ENCODE data around the gene FSD1L. TPM values are rescaled to one million over a fixed set of nuclear protein-coding genes. Genes with fewer than 3 reads are reported as not detected.

FSD1L gene
- total and polyA plus RNA-seq, 2 experiments from 2014 or later, result 5.2 to 7.1 TPM

DNA sequence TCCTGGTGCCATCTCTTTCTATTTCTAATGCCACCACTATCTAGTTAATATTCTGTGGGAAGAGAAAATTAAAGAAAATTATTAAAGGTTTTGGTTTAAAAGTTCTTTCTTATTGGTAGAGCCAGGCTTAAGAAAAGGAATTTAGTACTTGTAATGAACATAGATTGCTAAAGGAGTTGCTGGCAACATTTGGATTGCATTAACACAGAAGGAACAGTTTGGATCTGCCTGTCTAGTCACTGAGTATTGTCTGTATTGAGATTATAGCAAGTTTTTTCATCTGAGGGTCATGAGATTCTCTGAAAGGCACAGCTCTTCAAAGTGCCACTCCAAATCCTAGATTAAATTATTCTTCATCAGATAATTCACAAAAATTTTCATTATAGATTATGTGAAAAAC lies 32.0 kb downstream of the FSD1L start (continued):
- TF ChIP-seq CTCF (conservative IDR thresholded peaks at IDR 0.05; ENCODE audit: low read depth in 2 of 2) (no peak), CREB1 (CRISPR knock-in tag; IDR thresholded peaks at IDR 0.05; ENCODE audit: low read depth) (no peak), EZH2phosphoT487 (IDR thresholded peaks at IDR 0.05; ENCODE audit: unreplicated experiment) (no peak), NANOG (IDR thresholded peaks at IDR 0.05; ENCODE audit: borderline replicate concordance) (no peak)
- TF ChIP-seq, protein P1, sequence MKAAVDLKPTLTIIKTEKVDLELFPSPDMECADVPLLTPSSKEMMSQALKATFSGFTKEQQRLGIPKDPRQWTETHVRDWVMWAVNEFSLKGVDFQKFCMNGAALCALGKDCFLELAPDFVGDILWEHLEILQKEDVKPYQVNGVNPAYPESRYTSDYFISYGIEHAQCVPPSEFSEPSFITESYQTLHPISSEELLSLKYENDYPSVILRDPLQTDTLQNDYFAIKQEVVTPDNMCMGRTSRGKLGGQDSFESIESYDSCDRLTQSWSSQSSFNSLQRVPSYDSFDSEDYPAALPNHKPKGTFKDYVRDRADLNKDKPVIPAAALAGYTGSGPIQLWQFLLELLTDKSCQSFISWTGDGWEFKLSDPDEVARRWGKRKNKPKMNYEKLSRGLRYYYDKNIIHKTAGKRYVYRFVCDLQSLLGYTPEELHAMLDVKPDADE (IDR thresholded peaks at IDR 0.05), result no peak

DNA sequence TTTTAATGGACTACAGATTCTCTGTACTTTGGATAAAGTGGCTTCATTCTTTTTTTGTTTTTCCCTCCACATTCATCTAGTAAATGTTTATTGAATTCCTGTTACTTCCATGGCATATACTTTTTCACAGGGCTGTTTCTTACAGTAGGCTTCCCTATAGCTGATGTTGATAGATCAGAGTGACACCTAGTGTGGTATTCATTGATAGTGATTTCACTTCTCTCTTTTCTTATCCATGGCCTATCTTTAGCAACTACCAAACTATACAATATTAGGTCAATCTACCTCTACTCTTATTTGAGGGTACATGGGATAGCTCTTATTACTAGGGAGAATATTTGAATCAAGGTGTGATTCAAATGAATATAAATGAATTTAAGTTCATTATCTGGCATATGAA lies 35.8 kb downstream of the FSD1L start:
- H3K27me3 Mint-ChIP-seq (ENCODE audit: insufficient read depth, low read depth, poor library complexity), result no peaks in the 10 kb centered on the region
- no peak overlapping the region for H3K4me3 ChIP-seq
- no peaks in the 10 kb centered on the region for H3F3A ChIP-seq (replicated peaks; ENCODE audit: low read depth)
- H3K36me3 Mint-ChIP-seq (ENCODE audit: low read depth), result no peaks in the 10 kb centered on the region
- no peaks in the 10 kb centered on the region for H3K9me3 Mint-ChIP-seq
- no peaks in the 10 kb centered on the region for H3K79me2 ChIP-seq (replicated peaks; ENCODE audit: insufficient read depth)
- no peaks in the 10 kb centered on the region for H3K9me2 ChIP-seq (ENCODE audit: insufficient read depth)
- TF ChIP-seq, protein P2, sequence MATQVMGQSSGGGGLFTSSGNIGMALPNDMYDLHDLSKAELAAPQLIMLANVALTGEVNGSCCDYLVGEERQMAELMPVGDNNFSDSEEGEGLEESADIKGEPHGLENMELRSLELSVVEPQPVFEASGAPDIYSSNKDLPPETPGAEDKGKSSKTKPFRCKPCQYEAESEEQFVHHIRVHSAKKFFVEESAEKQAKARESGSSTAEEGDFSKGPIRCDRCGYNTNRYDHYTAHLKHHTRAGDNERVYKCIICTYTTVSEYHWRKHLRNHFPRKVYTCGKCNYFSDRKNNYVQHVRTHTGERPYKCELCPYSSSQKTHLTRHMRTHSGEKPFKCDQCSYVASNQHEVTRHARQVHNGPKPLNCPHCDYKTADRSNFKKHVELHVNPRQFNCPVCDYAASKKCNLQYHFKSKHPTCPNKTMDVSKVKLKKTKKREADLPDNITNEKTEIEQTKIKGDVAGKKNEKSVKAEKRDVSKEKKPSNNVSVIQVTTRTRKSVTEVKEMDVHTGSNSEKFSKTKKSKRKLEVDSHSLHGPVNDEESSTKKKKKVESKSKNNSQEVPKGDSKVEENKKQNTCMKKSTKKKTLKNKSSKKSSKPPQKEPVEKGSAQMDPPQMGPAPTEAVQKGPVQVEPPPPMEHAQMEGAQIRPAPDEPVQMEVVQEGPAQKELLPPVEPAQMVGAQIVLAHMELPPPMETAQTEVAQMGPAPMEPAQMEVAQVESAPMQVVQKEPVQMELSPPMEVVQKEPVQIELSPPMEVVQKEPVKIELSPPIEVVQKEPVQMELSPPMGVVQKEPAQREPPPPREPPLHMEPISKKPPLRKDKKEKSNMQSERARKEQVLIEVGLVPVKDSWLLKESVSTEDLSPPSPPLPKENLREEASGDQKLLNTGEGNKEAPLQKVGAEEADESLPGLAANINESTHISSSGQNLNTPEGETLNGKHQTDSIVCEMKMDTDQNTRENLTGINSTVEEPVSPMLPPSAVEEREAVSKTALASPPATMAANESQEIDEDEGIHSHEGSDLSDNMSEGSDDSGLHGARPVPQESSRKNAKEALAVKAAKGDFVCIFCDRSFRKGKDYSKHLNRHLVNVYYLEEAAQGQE (IDR thresholded peaks at IDR 0.05; ENCODE audit: unreplicated experiment), result no peak
- H3K27ac Mint-ChIP-seq, result no peak overlapping the region; the same call in 1 of the 2 replicates
- ATAC-seq (no peak), DNase-seq (ENCODE audit: low spot score) (no peak)
- no peak overlapping the region for H2AFZ ChIP-seq
- no peaks in the 10 kb centered on the region for H3K27me3 ChIP-seq (ENCODE audit: insufficient read depth)
- no peak overlapping the region for H3K4me3 Mint-ChIP-seq
- no peaks in the 10 kb centered on the region for H3K36me3 ChIP-seq (ENCODE audit: insufficient read depth)
- no peak overlapping the region for H3K4me2 ChIP-seq
- no peaks in the 10 kb centered on the region for H3K4me1 Mint-ChIP-seq
- H3K27ac ChIP-seq (ENCODE audit: low read depth), result no peak overlapping the region
- no peaks in the 10 kb centered on the region for H4K20me1 ChIP-seq (replicated peaks; ENCODE audit: insufficient read depth)
- H3K4me1 ChIP-seq (ENCODE audit: insufficient read depth), result no peaks in the 10 kb centered on the region

DNA sequence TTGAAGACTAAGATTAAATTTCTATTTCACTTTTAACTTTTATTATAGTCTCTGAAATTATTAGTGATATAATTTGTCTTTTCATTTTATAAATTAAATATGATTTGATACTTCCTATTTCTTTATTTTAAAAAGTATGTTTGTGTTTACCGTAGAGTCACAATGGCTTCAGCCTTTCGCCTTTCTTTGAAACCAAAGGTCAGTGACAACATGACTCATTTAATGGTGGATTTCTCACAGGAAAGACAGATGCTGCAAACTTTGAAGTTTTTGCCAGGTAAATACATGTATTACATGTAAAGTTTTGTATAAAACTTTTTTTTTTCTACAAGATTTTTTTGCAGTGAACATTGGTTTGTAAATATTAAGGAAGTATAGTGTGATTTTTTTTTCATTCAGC lies 36.4 kb downstream of the FSD1L start:
- Histone ChIP-seq H3K27me3 (ENCODE audit: insufficient read depth) (no peaks in the 10 kb centered on the region), H2AFZ (no peak overlapping the region), H3K4me2 (no peak overlapping the region), H3K27ac (ENCODE audit: low read depth) (no peak overlapping the region), H3K4me3 (no peak overlapping the region), H3K9me2 (ENCODE audit: insufficient read depth) (no peaks in the 10 kb centered on the region), H3K4me1 (ENCODE audit: insufficient read depth) (no peaks in the 10 kb centered on the region), H3F3A (replicated peaks; ENCODE audit: low read depth) (no peaks in the 10 kb centered on the region), H3K36me3 (ENCODE audit: insufficient read depth) (no peaks in the 10 kb centered on the region), H4K20me1 (replicated peaks; ENCODE audit: insufficient read depth) (no peaks in the 10 kb centered on the region), H3K79me2 (replicated peaks; ENCODE audit: insufficient read depth) (no peaks in the 10 kb centered on the region)
- Mint-ChIP-seq H3K4me3 (no peak overlapping the region), H3K36me3 (ENCODE audit: low read depth) (peaks cover 3% of the 10 kb centered on the region; the same call in 2 of the 3 replicates), H3K9me3 (no peaks in the 10 kb centered on the region), H3K4me1 (no peaks in the 10 kb centered on the region), H3K27me3 (ENCODE audit: insufficient read depth, low read depth, poor library complexity) (no peaks in the 10 kb centered on the region), H3K27ac (no peak overlapping the region)
- no peak for ATAC-seq
- DNase-seq (ENCODE audit: low spot score), result no peak
- TF ChIP-seq, protein P1 (IDR thresholded peaks at IDR 0.05), result no peak
